Middle frontal gyrus (tissue), 1 donor: ENCODE results near the gene PIK3C3.
"Not testable (repeated sequence)": the region's sequence is repeated elsewhere in the genome, so short reads cannot be mapped to it uniquely, and the experiment has no call there.

Source experiments
- DNase-seq: peaks from one replicate; pipeline ENCODE4 v3.0.0-alpha.2; 2015; ENCODE audit warnings: low spot score; ENCODE audit errors: extremely low spot score

The PIK3C3 gene

GRCh38 chr18:42018831-42019230, 63.8 kb downstream of the PIK3C3 start:
- DNase-seq = no peak

- no peak for DNase-seq
These were observed 69.1 kb downstream of the PIK3C3 start for GRCh38 chr18:42024131-42024530.

DNA sequence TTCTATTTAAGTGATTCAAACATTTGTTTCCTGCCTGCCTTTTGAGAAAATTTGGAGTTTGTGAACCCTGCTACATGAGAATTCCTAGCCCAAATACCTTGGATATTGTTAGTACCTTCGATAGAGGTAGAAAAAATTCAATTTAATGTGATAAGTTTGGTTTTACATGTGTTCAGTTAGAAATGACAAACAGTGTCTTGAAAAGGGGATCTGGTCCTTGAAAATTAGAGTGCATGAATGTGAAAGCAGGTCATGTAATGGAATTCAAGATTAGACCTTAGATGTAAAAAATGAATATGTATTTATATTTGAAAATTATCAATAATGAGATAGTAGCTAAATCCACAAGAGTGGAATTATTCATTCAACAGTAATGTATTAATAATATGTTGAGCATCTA, 70.5 kb downstream of the PIK3C3 start:
- DNase-seq = no peak

DNA sequence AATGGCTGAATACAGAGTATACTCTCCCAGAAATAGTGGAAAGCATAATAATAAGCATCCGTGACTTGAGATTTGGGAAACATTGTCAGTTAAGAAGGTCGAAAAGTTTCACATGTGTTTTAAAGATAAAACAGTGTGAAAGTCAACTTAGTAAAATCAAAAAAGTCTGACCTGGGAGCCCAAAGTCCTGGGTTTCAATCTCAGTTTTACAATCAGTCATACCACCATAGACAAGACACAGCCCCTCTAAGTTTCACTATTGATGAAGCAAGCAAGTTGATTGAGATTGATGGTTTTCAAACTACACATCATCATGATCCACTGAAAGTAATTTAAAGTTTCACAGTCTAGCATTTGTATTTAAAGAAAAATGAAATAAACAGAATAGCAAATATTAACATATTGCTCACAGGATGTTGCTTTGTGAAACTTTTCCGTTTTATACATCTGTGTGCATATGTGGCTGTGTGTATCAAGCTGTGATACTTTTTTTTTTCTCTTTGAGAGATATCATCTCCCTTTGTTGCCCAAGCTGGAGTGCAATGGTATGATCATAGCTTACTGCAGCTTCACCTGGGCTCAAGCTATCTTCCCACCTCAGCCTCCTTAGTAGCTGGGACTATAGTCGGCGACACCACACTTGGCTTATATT, 71.1 kb downstream of the PIK3C3 start:
- DNase-seq = no peak

- DNase-seq = no peak
These were observed 73.3 kb downstream of the PIK3C3 start for GRCh38 chr18:42028247-42028832.

DNA sequence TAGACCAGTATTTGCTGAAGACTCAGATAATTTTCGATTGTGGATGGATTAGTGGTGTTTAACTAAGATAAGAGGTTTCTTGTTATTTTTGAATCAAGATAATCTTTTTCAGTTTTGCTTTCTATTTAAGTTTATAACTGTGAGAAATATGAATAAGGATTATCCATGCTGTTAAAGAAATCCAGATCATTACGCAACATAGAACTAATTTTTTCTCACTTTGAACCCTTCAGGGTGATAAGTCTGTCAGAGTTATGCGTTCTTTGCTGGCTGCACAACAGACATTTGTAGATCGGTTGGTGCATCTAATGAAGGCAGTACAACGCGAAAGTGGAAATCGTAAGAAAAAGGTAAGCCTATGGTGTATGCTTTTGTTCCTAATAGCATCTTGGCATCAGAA, 74.1 kb downstream of the PIK3C3 start:
- DNase-seq = no peak

DNA sequence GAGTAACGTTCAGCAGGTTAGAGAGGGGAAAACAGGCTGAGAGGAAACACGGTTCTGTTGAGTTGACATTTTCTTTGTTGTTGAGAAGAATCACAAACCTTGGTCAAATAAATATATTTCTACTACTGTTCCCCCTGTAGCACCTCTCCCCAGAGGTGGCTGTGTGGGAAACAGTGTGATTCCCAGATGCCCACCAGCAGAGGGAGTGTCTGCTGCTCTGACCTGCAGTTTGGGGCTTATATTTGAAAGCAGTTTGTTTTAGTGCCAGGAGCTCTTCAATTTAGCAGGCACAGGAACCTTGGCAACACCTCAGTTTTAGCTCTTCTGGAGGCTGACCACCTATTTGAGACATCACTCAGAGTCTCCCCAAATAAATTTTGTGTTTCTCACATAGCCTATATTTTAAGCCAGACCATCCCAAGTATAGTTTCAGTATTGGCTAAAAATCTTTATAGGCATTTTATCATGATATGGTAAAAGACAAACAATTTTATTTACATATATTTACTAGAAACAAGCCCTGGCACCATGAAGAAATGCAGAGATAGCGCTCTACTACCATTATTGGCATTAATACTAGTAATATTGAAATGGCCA, 75.7 kb downstream of the PIK3C3 start:
- no peak for DNase-seq

DNA sequence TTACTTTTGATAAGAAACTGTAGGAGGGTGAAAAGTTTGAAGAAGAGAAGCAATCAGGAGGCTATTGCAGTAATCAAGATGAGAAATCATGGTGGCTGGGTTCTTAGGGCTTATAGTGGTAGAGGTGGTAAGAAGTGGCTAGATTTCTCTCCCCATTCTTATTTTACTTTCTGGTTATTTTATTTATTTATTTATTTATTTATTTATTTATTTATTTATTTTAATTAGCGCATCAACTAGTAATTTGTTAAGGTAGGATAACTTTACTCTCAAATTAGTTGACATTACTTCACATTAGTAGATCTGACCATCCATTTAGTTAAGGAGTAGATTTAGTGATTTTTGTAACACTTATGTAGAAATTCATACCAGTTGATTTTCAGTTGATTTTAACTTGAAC, 77.4 kb downstream of the PIK3C3 start:
- no peak for DNase-seq

DNA sequence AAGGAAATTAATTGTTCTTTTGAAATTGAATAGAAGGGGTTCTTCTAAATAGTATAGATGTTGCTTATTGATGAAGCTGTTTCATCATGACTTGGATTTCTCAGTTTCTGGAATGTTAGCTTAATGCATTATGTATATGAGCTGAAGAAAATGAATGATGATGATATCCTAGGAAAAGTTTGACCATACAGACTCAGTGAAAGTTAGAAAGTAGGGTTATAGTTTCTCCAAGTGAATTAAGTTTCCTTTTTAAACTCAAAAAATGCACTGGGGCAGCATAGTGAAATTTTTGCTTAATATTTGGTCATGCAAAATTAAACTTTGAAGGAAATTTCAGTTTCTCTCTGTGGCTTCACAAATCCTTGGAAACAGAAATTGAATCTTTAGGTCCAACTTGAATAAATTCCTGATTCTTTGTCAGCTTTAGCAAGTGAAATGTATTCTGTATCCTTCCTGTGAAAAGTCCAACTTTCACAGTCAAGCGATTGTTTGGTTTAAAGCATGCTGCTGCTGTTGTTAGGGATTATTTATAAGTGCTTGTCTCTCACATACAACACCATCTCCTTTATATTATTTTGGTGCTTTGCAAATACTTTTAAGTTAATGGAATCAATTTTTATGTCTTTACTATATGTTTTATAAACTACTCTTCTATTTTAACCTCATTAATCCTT, 78.2 kb downstream of the PIK3C3 start:
- no peak for DNase-seq

- no peak for DNase-seq
These were observed 83.9 kb downstream of the PIK3C3 start for GRCh38 chr18:42038936-42039335.

- no peak for DNase-seq
These were observed 84.4 kb downstream of the PIK3C3 start for GRCh38 chr18:42039396-42039795.

DNA sequence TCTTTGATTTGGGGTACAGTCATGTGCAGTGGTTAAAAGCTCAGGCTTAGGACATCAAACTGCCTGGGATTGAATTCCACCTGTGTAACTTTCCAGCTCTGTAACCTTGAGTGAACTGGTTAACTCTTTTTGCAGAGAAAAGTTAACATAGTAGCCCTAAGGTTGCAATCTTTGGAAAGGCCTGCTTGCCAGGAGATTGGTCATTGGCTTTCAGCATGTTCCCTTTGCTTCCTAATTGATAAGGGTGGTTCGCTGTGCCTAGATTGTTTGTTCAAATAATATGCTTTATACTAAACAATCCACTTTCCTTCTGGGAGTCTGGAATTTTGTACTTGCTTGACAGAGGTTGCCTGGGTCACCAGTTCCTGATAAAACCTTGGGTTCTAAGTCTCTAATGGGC, 86.8 kb downstream of the PIK3C3 start:
- no peak for DNase-seq

DNA sequence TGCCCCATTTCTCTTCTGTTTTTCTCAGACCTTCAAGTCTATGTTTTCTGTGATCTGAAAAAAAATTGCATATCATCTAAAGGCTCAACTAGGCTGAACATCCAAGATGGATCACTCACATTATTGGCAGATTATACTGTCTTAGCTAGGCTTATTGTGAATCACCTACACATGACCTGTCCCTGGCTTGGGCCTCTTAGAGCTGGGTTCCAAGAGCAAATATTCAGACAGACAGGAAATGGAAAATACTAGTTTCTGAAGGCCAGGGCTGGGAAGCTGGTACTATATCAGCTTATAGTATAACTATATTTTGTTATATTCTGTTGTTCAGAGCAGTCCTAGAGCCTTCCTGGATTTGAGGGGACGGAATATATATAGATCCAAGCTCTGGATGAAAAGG, 90.3 kb downstream of the PIK3C3 start:
- DNase-seq = no peak

DNA sequence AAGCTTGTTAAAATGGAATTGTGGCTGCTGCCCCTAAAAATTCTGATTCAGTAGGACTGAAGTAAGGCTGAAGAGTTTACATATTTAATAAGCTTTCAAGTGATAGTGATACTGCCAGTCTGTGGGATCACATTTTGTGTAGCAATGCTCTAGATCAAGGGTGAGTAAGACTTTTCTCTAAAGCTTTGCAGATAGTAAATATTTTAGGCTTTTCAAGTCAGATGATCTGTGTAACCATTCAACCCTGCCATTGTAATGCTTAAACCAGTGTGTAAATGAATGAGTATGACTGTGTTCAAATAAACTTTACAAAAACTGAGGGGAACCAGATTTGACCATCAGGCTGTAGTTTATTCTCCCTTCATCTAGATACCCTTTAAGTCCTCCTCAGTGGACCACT, 92.7 kb downstream of the PIK3C3 start:
- no peak for DNase-seq

- no peak for DNase-seq
These were observed 93.1 kb downstream of the PIK3C3 start for GRCh38 chr18:42048158-42048557.

DNA sequence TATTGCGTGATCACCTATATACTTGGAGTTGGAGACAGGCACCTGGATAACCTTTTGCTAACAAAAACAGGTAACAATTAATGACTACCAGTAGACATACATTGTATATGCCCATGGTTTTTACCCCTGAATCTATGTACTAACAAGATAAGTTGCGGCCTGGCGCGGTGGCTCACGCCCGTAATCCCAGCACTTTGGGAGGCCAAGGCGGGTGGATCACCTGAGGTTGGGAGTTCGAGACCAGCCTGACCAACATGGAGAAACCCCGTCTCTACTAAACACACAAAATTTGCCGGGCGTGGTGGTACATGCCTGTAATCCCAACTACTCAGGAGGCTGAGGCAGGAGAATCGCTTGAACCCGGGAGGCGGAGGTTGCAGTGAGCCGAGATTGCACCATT, 94.5 kb downstream of the PIK3C3 start:
- not testable (repeated sequence) for DNase-seq

DNA sequence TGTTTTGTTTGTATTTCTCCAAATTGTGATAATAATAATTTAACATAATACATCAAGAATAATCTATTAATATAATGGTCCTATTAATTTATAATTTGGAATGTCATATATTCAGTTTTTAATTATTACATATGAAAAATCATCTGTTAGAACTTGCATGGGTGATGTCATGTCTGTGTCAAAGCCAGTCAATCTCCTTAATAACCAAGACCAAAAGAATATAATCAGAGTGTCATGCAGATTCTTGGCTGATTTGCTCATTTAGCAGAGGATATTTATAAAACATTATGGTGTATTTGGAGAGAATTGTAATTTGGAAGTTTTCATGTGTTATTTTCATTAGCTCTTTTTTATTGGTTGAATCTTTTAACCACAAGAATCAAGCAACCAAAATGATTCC, 96.4 kb downstream of the PIK3C3 start:
- no peak for DNase-seq

GRCh38 chr18:42052122-42052708, 97.2 kb downstream of the PIK3C3 start:
- peak; percentile 22 for DNase-seq

GRCh38 chr18:42053188-42053781, 98.3 kb downstream of the PIK3C3 start:
- no peak for DNase-seq

GRCh38 chr18:42064109-42064508, 109.1 kb downstream of the PIK3C3 start:
- DNase-seq = no peak

GRCh38 chr18:42067518-42067917, 112.5 kb downstream of the PIK3C3 start:
- no peak for DNase-seq

- no peak for DNase-seq
These were observed 113.0 kb downstream of the PIK3C3 start for GRCh38 chr18:42068030-42068429.
